Measurements from ENCODE around the gene HOXB8. TPM values are rescaled to one million over a fixed set of nuclear protein-coding genes. Genes with fewer than 3 reads are reported as not detected.

HOXB8 gene
- total RNA-seq, 1 donor from 2014 or later, result not detected

DNA sequence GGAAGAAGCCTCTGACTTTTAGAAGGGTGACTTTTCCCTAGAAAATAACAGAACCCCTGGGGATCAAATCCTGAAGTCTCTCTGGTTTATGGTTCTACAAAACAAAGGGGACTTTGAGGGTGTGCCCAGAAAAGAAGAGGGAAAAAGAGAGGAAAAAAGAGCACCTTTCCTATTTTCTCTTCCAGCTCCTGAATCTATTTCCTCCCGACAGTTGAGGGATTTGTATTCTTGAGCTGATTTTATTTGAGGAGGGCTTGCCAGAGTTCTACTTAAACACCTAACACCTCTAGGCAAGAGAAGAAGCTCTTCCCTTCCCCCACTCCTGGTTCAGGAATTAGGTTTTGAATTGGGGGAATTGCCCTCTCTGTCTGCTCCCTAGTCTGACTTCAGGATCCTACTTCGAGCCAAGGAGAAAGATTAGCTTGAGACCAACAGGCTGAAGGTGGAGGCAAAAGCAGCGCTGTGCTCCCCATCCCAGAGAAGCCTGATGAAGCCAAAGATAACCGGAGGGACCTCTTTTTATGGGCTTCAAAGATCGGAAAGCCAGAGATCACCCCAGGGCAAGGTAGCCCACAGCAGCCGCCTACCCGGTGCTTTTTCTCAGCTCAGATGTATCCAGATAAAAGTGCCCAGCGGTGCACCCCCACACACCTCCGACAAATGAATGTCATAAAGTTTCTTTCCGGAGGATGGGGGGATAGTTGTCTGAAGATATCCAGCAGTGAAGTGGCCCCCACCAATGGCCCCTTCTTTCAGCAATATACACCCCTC lies 25.8 kb downstream of the HOXB8 start:
- Mint-ChIP-seq H3K27ac (ENCODE audit: unreplicated experiment) (no peak overlapping the region), H3K4me1 (ENCODE audit: low read depth) (peaks cover 17% of the 10 kb centered on the region), H3K27me3 (ENCODE audit: low read depth) (peaks cover 93% of the 10 kb centered on the region), H3K36me3 (ENCODE audit: low read depth) (no peaks in the 10 kb centered on the region), H3K4me3 (ENCODE audit: unreplicated experiment) (no peak overlapping the region), H3K9me3 (ENCODE audit: low read depth) (no peaks in the 10 kb centered on the region)
- no peak for DNase-seq (ENCODE audit: low spot score)
- TF ChIP-seq, protein P1, sequence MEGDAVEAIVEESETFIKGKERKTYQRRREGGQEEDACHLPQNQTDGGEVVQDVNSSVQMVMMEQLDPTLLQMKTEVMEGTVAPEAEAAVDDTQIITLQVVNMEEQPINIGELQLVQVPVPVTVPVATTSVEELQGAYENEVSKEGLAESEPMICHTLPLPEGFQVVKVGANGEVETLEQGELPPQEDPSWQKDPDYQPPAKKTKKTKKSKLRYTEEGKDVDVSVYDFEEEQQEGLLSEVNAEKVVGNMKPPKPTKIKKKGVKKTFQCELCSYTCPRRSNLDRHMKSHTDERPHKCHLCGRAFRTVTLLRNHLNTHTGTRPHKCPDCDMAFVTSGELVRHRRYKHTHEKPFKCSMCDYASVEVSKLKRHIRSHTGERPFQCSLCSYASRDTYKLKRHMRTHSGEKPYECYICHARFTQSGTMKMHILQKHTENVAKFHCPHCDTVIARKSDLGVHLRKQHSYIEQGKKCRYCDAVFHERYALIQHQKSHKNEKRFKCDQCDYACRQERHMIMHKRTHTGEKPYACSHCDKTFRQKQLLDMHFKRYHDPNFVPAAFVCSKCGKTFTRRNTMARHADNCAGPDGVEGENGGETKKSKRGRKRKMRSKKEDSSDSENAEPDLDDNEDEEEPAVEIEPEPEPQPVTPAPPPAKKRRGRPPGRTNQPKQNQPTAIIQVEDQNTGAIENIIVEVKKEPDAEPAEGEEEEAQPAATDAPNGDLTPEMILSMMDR (IDR thresholded peaks at IDR 0.05), result no peak

DNA sequence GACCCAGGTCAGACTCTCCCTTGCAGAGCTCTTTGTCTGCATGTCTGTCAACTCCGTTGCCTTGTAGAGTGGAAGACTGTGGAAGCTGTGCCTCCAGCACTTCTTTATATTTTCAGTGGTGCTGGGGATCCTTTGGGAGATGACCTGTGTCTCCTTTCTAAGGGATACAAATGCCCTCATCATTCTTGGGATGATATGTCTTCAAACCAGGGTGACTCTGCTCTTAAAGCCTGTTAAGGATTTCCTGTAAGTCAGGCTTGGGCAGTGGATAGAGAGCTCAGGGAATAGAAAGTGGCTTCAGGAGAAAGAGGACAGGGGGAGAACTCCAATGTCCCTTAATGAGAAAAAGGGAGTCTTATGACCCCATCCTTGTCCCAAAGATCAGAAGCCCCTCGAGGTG lies 26.6 kb downstream of the HOXB8 start:
- H3K4me3 Mint-ChIP-seq (ENCODE audit: unreplicated experiment), result no peak overlapping the region
- peaks cover 92% of the 10 kb centered on the region for H3K27me3 Mint-ChIP-seq (ENCODE audit: low read depth)
- no peak overlapping the region for H3K27ac Mint-ChIP-seq (ENCODE audit: unreplicated experiment)
- DNase-seq (ENCODE audit: low spot score), result no peak
- H3K36me3 Mint-ChIP-seq (ENCODE audit: low read depth), result no peaks in the 10 kb centered on the region
- no peaks in the 10 kb centered on the region for H3K9me3 Mint-ChIP-seq (ENCODE audit: low read depth)
- peaks cover 14% of the 10 kb centered on the region for H3K4me1 Mint-ChIP-seq (ENCODE audit: low read depth)
- TF ChIP-seq, protein P1 (IDR thresholded peaks at IDR 0.05), result no peak

DNA sequence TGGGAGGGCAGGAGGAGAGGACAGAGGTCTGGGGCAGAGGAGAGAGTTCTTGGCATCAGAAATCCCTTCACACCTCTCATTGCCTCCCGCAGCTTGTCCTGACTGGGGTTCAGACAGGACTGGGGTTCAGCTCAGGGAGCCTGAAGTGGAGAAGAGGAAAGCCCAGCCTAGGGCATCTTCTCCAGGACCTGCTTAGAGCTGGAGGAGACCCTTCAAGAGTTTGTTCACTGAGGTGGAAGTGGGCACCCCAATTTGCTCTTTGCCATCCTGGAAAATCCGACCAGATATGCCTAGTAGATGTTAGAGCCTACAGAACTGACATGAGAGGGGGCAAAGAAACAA lies 27.0 kb downstream of the HOXB8 start:
- H3K9me3 Mint-ChIP-seq (ENCODE audit: low read depth), result no peaks in the 10 kb centered on the region
- H3K36me3 Mint-ChIP-seq (ENCODE audit: low read depth), result no peaks in the 10 kb centered on the region
- TF ChIP-seq, protein P1 (IDR thresholded peaks at IDR 0.05), result no peak
- peaks cover 14% of the 10 kb centered on the region for H3K4me1 Mint-ChIP-seq (ENCODE audit: low read depth)
- DNase-seq (ENCODE audit: low spot score), result no peak
- H3K27me3 Mint-ChIP-seq (ENCODE audit: low read depth), result peaks cover 92% of the 10 kb centered on the region
- H3K27ac Mint-ChIP-seq (ENCODE audit: unreplicated experiment), result no peak overlapping the region
- no peak overlapping the region for H3K4me3 Mint-ChIP-seq (ENCODE audit: unreplicated experiment)

DNA sequence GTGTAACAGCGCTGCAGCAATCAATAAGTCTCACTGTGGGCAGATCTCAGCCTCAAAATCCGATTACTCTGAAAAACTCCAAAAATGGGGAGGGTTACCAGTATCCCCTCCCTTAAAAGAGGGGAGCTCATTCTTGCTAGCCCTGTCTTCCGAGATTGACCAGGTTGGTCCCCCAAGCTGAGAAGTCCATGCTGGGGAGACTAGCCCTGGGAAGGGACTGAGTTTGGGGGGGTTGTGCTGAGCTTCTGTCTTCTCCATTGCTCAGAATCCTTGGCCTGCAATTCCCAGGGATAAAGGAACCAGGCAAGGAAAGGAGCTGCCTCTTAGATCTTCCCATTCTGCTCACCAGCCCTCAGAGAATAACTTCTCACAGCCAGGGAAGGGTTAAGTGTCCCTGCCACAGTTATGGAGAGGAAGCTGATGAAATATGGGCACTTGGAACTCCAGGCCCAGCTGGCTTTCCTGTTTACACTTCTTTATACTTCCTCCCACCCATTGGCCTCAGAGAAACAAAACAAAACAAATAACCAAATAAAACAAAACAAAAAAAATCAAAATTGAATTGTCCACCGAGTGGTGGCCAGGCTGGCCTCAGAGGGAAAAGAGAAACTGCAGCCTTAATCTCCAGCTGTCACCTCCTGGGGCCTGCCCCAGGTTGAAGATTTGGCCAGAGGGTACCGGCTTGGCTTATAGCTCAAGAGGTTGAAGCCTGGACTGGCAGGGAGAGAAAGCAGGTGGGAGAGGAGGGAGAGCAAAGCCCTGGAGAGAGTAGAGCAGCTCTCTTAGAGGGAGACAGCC lies 27.6 kb downstream of the HOXB8 start:
- no peaks in the 10 kb centered on the region for H3K36me3 Mint-ChIP-seq (ENCODE audit: low read depth)
- TF ChIP-seq, protein P1 (IDR thresholded peaks at IDR 0.05), result no peak
- H3K27me3 Mint-ChIP-seq (ENCODE audit: low read depth), result peaks cover 93% of the 10 kb centered on the region
- H3K27ac Mint-ChIP-seq (ENCODE audit: unreplicated experiment), result no peak overlapping the region
- no peaks in the 10 kb centered on the region for H3K9me3 Mint-ChIP-seq (ENCODE audit: low read depth)
- peaks cover 14% of the 10 kb centered on the region for H3K4me1 Mint-ChIP-seq (ENCODE audit: low read depth)
- H3K4me3 Mint-ChIP-seq (ENCODE audit: unreplicated experiment), result no peak overlapping the region
- DNase-seq (ENCODE audit: low spot score), result no peak

DNA sequence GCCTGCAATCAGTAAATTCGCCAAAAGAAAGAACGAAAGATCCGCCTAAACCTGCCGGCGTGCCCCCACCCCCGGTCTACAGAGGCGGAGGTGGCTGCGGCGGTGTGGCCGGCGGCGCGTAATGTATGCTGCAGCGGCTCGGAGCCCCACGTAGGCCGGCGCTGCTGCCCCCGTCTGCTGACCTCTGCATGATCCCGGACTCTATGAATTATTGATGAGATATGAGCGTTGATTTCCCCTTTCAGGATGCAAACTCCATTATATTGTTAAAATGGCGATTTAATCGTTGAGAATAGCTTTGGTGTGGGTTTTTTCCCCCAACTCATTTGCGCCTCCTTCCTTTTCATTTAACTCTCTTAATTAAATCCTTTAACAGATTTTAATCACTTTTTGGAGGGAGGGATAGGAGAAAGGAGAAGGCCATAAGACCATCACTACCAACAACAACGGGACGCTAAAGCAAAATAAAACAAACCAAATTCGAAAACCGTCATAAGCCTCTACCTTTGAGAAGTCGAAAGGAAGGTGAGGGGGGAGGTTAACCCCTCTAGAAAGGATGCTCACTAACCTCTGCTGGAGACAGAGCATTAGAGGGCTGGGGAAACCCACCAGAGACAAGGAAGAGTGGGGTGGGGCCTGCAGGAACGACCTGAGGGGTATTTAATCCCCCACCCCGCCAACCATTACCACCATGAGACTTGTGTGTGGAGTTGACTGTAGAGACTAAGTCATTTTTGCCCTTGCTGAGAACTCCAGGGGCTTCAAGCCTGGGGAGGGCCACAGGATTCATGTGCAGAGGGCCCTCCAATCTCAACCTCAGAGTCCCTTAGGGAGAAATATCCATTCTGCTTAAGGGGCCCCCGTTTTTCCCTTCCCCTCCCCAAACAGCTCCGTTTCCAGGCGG lies 28.5 kb downstream of the HOXB8 start:
- Mint-ChIP-seq H3K4me3 (ENCODE audit: unreplicated experiment) (no peak overlapping the region), H3K36me3 (ENCODE audit: low read depth) (no peaks in the 10 kb centered on the region), H3K27me3 (ENCODE audit: low read depth) (peaks cover 93% of the 10 kb centered on the region), H3K27ac (ENCODE audit: unreplicated experiment) (no peak overlapping the region), H3K4me1 (ENCODE audit: low read depth) (peaks cover 17% of the 10 kb centered on the region), H3K9me3 (ENCODE audit: low read depth) (no peaks in the 10 kb centered on the region)
- TF ChIP-seq, protein P1 (IDR thresholded peaks at IDR 0.05), result no peak
- DNase-seq (ENCODE audit: low spot score), result no peak

Measured in chondrocyte (in vitro differentiated cells).